NCI-H526 treated with DMSO at 0.1 percent for 48 hours (cell line): ENCODE results near the gene AQP6.

Experiments used
- DNase-seq: peaks from one replicate; lab custom pipeline; 2025; lab: John Stamatoyannopoulos, UW

The AQP6 gene, protein sequence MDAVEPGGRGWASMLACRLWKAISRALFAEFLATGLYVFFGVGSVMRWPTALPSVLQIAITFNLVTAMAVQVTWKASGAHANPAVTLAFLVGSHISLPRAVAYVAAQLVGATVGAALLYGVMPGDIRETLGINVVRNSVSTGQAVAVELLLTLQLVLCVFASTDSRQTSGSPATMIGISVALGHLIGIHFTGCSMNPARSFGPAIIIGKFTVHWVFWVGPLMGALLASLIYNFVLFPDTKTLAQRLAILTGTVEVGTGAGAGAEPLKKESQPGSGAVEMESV

DNA sequence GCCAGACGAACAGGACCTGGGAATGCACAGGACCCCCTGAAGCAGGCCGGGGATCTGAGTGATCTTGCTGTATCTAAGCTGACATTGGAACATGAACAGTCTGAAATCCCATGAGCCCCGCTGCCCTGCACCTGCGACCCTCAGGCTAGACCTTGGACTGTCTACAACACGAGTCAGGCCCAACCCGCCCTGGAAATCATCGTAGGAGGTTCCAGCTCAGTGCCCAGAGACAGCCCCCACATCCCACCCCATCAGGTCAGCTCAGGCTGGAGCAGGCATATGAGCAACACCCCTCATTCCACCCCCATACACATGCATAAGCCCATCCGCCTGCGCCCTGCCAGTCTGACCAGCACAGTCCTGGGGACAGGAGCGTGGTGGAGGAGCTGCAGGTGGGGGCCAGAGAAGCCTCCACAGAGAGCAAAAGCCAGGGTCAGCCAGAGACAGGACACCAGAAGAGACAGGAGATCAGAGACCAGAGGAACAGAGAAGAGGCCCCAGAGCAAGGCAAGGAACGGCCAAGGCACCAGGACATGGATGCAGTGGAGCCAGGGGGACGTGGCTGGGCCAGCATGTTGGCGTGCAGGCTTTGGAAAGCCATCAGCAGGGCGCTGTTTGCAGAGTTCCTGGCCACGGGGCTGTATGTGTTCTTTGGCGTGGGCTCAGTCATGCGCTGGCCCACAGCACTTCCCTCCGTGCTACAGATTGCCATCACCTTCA, at the start of gene AQP6:
TSS of gene AQP6 (plus strand) at position 307 of the 720 bp plus-strand sequence. CDS start at position 534, 227 bp downstream.
- DNase-seq: no peak

DNA sequence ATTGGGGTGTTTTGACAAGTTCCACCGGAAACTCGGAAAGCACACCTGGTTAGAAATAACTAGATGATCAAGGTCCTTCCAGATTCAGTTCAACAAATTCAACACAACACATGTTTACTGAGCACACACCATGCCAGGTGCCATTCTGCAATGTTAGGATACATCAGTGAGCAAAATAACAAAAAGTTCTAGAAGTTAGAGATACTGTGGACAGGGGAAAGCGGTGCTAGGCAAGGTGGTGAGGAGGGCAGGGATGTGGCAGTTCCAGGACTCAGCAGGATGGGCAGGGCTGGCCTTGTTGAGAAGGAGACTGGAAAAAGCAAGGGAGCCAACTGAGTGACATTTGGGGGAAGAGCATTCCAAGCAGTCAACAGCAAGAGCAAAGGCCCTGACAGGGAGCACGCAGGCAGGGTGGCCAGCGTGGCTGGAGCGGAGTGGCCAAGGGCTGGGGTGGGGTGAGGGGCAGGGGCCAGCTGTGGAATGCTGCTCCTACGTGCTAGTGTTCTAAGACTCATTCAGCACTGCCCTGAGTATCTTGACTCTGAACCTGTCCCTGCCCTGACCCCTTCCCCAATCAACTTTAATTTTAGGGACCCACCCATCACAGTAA, 49.6 kb upstream of the AQP6 start:
- DNase-seq: no peak

DNA sequence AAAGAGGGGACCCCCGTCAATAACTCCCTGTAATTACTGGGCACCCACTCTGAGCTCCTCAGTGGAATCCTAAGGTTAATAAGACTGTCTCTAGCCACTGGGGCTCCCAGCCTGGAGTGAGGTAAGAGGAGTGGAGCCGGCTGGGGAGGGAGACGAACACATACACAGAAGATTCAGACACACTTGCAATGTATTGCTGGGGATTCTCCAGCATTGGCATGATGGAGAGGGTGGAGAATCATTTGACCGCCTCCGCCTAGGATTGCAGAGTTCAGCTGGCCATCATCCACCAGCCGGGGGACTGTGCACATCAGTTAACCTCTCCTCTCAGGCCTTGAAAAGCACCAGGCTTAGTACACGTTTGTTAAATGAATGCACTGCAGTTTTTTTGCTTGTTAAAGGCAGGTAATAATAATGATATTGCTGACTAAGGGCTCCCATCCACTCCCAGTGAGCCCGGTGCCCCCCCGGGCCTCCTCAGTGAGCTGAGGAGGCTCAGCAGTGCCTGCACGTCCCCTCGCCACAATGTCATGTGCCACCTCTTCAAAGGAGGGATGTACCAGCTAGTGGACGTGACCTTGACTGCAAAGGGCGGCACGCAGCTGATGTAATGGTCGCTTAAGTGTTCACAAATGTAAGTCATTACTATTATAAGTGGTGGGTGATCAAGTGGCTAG, 48.7 kb upstream of the AQP6 start:
- no peak for DNase-seq

DNA sequence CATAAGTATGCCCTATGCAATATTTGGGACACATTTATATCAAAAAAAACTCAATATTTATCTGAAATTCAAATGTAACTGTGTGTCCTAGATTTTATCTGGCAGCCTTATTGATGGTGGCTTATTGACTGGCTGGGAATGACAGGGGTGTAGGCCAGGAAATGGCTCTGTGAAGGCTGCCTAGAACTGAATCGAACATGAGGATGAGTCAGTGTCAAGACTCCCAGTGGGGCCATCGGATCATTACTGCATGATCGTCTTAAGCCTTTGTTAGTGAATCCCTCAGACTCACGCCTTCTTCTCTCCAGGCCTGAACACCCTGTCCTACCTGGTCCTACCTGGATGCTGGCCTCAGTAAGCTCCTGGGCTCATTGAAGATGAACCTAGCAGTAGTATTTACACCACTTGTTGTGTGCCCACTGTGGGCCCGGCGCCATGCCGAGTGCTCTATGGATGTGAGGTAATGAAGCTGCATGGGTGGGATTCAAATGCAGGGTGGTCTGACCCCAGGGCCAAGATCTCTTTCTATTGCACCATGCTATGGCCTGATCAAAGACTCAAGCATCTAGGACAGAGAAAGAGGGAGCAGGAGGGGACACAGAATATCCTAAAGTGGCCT, 48.0 kb upstream of the AQP6 start:
- DNase-seq: no peak

DNA sequence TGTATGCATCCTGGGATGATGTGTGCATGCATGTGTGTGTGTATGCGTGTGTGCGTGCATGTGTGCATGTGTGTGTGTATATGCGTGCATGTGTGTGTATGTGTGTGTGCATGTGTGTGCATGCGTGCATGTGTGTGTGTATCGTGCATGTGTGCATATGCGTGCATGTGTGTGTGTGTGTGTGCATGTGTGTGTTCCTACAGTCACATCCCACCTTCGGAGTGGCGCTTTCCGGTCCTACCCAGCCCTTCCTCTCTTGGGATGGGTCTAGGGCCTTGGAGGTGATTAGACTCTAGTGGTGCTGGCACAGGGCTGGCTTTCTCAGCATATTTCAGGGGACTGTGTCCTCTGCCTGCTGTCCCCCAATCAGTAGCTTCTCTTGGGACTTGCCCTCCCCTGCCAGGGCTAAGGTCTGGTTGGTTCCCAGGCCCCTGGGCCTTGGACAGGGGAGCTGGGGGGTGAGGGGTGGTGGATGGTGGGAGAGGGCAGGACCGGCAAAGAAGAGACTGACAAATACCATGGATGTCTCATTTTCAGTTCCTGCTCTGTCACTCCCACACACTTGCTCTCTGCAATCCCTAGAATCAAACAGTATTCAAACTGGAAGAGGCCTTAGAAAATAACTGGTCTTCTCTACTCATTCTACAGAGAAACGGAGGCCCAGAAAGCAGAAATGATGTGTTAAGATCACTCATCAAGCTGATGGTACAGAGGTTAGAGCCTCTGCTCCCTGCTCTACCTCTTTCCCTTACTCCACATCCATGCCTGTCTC, 47.1 kb upstream of the AQP6 start:
- no peak for DNase-seq

DNA sequence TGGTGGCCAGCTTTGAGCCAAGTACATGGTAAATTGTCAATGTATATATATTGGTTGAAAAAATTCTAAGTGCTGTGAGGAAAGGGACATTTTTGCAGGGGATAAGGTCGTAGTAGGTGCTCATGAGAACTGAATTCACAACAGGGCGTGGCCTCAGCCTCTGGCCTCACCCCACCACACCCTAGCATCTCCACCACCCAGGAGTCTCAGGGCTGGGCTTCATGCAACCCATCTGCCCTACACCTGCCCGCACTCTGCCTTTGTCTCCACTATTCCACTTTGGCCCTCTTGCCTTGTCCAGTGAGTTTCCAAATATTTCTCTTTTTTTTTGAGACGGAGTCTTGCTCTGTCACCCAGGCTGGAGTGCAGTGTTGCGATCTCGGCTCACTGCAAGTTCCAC, 44.3 kb upstream of the AQP6 start:
- no peak for DNase-seq

DNA sequence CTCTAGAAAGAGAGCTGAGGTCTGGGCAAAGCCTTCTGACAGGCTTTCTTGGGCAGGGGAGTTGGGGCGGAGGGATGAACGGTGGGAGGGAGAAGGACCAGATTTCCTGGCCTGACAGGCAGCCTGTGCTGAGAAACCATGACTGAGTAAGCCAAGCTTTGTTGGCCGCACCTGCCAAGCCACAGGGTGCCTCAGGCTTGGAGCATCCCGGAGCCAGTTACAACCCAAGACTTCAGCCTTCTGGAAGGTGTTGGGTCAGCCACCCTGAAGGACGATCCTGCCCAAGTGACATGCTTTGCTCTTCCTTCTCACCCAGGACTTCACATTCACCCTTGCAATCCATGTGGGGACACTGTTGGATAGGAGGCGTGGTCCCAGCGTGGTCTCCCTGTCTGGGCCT, 43.2 kb upstream of the AQP6 start:
- no peak for DNase-seq

DNA sequence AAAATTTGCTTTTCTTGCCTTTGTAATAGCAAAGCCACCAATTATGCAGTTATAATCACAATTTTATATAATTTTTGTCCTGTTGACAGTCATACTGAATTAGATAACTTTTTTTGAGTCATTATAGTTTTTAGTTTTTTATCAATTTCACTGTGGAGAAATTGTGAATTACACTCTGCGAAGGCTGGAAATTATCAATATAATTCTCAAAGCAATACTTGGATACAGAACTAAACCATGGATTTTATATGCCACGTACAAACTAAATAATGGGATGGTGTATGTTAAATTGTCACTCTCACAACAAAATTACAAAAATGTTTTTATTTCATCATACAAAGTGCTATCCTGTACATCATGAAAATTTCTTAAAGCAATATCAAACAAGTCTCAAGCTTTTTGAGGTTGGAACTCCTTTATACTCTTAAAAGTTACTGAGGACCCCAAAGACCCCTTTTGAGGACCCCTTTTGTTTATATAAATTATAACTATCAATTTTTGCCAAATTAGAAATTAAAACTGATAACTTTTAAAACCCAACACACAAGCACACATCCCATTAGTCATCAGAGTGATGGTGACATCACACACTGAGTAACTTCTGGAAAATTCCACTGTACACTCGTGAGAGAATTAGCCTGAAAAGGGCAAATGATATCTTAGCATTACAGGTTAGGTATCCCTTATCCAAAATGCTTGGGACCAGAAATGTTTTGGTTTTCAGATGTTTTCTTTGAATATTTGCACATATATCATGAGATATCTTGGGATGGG, 42.0 kb upstream of the AQP6 start:
- no peak for DNase-seq

DNA sequence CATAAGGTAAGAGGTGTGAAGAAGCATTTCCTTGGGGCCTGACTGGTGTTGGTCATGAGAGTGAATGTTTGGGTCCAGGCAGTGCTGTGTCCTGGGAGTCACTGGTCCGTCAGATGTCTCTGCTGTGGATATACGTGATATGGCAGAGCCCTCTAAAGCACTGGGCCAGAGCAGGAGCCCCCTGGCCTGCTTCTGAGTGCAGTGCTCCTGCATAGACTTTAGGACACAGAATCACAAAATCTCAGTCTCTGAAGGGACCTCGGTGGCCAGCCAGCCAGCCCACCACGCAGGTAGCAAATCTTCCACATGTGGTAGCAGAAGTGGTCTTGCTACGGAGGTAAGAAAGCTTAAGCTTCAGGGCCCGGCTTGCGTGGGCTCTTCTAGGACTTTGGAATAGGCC, 40.7 kb upstream of the AQP6 start:
- DNase-seq: no peak

DNA sequence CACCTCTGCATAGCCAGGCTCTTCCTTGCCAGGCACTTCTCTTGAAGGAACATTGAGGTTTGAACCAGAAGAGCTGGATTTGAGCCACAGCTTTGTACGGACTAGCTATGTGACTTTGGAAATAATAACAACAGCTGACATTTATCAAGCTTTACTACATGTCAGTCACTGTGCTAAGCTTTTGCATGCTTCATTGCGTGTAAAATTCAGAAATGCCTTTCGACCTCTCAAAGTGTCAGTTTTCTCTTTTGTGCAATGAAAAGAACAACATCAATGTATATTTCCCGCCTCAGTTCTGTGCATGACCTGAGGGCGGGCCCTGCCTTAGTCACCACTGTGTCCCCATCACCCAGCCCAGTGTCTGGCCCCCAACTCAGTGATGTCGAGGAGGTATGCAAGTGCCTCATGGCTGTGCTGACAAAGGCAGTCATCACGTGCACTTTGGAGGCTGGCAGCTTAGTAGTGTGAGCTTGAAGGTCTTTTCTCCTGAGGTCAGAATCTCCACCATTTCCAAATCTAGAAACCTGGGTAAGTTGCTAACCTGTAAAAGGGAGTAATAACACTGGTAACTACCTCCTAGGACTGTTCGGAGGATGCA, 40.1 kb upstream of the AQP6 start:
- DNase-seq: no peak

DNA sequence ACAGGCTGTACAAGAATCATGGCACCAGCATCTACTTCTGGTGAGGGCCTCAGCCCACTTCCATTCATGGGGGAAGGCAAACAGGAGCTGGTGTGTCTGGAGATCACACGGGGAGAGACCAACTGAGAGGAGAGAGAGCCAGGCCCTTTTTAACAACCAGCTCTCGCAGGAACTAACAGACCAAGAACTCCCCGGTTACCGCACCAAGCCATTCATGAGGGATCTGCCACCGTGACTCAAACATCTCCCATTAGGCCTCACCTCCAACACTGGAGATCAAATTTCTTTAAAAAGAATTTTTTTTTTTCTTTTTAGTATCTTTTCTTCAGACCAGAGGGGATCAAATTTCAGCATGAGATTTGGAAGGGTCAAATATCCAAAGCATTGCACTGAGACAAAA, 39.0 kb upstream of the AQP6 start:
- DNase-seq: no peak

DNA sequence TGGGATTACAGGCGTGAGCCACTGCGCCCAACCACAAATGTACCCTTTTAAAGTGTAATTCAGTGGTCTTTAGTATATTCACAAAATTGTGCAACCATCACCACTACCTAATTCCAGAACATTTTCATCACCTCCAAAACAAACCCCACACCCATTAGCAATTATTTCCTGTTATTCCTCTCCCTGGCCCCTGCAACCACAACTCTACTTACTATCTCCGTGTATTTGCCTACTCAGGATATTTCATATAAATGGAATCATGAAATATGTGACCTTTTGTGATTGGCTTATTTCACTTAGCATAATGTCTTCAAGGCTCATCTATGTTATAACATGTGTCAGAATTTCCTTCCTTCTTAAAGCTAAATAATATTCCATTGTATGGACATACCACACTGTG, 38.2 kb upstream of the AQP6 start:
- no peak for DNase-seq

DNA sequence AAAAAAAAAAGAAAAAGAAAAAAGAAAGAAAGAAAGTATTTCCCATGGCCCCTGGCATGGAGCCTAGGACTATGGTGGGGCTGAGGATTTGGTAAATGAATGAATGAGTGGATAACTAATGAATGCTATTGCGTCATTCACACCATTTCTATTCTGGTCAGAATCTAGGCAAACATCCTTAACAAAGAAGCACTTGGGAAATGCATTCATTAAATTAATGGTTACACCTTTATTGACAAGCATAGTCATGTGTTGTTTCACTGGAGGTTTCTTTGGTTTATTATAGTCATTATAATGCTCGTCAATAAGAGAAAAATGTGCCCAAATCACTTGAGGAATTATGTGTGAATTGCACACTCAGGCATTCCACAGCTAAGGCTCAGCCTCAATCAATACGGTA, 35.8 kb upstream of the AQP6 start:
- DNase-seq: no peak

DNA sequence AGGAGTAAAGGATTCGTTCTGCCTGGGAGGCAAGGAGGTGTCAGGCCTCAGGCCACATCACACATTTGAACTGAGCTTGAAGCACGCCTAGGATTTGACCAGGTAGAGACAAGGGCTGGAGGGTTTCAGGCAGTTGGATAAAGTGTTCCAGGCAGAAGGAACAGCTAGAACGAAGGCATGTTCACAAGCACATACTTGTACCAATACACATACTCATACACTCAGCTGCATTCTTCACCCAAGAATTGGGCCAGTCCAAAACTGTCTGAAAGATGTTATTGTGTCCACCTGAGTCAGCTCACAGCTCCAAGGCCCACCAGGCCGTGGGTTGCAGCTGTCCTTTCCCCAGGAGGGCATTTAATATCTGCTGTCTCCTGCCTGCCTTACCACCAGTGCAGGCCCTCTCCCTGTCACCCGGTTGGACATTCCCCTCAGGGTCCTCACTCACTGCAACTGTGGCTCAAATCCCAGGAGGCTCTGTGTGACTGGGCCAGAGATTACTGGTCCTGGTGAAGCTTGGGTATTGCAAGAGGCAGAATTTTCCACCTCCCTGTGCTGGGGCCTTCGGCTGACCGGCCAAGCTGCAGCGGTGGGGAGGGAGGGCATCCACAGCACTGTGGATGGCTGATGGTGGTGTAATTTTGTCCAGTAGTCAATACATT, 35.0 kb upstream of the AQP6 start:
- no peak for DNase-seq

DNA sequence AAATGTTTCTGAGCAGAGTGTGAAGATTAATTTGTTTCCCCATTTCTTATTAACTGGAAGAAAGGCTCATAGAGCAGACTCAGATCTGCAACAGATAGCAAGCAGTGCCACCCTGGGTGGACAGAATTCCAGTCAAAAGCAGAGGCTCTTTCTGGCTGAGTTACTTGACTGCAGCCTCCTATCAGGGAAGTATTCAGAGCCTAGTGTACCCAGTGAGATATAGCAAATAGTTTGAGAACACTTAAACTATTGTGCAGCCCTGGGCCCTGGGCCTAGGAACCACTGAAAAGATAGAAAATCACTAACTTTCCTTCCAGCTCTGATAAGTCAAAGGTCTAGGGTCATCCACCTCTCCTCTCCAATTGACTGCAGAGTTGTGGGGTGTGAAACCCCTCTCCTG, 33.4 kb upstream of the AQP6 start:
- no peak for DNase-seq

DNA sequence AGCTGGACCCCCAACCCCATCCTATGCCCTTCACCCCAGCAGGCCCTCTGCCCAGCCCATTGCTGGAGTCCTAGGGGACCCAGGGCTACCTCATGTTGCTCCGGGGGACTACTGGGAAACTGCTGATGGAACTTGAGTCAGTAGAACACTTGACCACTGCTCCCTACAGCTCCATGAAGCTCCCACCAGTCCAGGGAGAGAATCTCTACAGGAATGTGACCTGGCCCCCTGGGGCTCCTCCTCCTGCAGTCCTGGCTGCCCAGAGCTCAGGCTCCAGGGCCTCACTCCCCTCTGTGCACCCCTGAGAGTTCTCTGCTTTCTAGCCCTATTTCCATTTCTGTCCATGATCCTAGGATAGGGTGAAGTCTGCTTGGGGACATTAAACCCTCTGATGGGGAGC, 33.0 kb upstream of the AQP6 start:
- DNase-seq: no peak

DNA sequence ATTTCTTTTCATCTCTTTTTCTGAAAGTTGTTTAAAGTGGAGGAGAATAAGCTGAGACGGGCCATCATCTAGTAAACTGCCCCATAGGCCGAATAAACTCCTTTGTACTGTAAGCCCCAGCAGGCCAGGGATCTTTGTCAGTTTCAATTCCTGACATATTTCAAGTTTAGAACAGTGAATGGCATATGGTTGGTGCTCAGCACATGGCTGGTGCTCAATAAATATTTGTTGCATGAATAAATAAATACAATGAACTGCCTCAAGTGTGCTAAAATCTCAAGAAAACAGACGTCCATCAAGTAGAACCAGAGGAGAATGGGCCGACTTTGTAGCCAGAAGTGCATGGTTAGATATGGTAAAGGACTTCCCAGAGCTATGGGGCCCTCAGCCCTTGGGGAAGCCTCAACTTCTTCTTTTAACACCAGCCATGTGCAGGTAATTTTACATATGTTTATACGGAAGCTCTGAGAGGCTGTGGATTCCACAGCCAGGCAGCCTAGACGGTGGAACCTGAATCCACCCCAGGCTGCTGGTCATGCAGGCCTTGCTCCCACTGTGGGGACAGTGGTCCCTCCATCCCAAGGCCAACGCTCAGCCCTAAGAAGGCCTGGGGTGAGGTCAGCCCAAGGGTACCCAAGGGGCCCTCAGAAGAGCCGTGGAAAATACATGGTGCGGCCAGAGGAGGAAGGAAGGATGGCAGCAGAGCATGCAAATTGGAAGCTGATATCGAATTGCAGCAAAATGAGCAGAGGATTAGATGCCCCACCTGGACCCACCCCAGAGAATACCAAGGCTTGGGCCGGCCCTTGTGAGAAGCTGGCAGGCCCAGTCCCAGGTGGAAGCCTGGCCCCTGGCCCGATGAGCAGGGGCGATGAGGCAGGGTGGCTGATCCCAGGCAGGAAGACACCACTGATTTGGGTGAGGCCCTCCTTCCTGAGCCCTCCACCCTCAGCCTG, 30.9 kb upstream of the AQP6 start:
- DNase-seq: peak; percentile 12

DNA sequence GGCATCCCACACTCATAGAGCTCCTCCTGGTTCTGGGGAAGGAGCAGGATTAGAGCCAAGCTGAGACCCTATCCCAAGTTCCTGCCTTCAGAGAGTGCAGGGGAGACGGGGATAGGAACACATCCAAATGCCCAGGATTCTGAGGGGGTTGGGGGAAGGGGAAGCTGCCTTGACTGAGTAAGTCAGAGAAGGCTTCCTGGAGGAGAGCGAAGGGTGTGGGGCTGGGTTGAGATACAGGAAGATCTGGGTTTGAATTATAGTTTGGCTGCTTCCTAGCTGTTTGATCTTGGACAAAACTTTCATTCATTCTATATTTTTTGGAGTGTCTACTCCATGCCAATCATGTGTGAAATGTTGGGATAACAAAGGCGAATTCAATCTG, 30.2 kb upstream of the AQP6 start:
- DNase-seq: no peak
